Measurements from ENCODE around the gene TMSB4X. TPM values are rescaled to one million over a fixed set of nuclear protein-coding genes. Genes with fewer than 3 reads are reported as not detected.
A peak's percentile ranks its signal among the peaks of the same experiment; 100 is the strongest.
"Not testable (repeated sequence)": the region's sequence is repeated elsewhere in the genome, so short reads cannot be mapped to it uniquely, and the experiment has no call there.

TMSB4X gene
- total RNA-seq, 6 donors from 2014 or later: 2,646 to 6,090 (median 4,792) TPM

- ATAC-seq (ENCODE audit: low FRiP score in 2 of 2): no peak
These were observed 2.9 kb downstream of the TMSB4X start for GRCh38 chrX:12977761-12978204.

GRCh38 chrX:12978205-12979025 lies 3.5 kb downstream of the TMSB4X start:
- peak overlapping the region; percentile 95 to 98 (median 96) for H3K27ac ChIP-seq
- DNase-seq (peak in 1 of 2 donors; percentile 74), ATAC-seq (ENCODE audit: low FRiP score in 2 of 2) (peak; percentile 30 to 32)
- no peaks in the 10 kb centered on the region for H3K27me3 ChIP-seq
- 3 to 22% methylated on average over 12 to 14 of the region's 14 CpGs for WGBS, 2 donors
- H3K9me3 ChIP-seq: no peaks in the 10 kb centered on the region
- TF ChIP-seq POLR2AphosphoS5 (IDR thresholded peaks at IDR 0.05) (peak in 1 of 2 donors; percentile 27), POLR2A (IDR thresholded peaks at IDR 0.05) (peak in 1 of 4 donors; percentile 54), CTCF (IDR thresholded peaks at IDR 0.05) (no peak), EP300 (IDR thresholded peaks at IDR 0.05) (no peak)
- peaks cover 0 to 4% (median under 1%) of the 10 kb centered on the region in 4 donors for H3K4me1 ChIP-seq
- H3K36me3 ChIP-seq: peaks cover 0 to 15% (median 1%) of the 10 kb centered on the region in 4 donors
- H3K4me3 ChIP-seq: peak overlapping the region; percentile 46 to 78 (median 60)

More at GRCh38 chrX:12977761-12978204, 2.9 kb downstream of the TMSB4X start:
- no peak for DNase-seq
- Histone ChIP-seq H3K27ac (peak overlapping the region; percentile 95 to 98 (median 96)), H3K4me3 (peak overlapping the region; percentile 46 to 78 (median 60)), H3K27me3 (no peaks in the 10 kb centered on the region), H3K4me1 (peaks cover 0 to 4% (median 2%) of the 10 kb centered on the region in 4 donors), H3K36me3 (peaks cover 0 to 15% (median 1%) of the 10 kb centered on the region in 4 donors), H3K9me3 (no peaks in the 10 kb centered on the region)
- 3 to 42% methylated on average over 9 of the region's 9 CpGs for WGBS, 2 donors
- TF ChIP-seq EP300 (IDR thresholded peaks at IDR 0.05): no peak

- no peak for DNase-seq
- no peaks in the 10 kb centered on the region for H3K9me3 ChIP-seq
- no peaks in the 10 kb centered on the region for H3K27me3 ChIP-seq
- peaks cover 0 to 15% (median 1%) of the 10 kb centered on the region in 4 donors for H3K36me3 ChIP-seq
- 31 to 45% methylated on average over 4 of the region's 4 CpGs for WGBS, 2 donors
- peaks cover 0 to 4% (median 0%) of the 10 kb centered on the region in 4 donors for H3K4me1 ChIP-seq
- peak overlapping the region; percentile 95 to 98 (median 96) for H3K27ac ChIP-seq
- TF ChIP-seq CTCF (IDR thresholded peaks at IDR 0.05) (no peak), EP300 (IDR thresholded peaks at IDR 0.05) (no peak), POLR2AphosphoS5 (IDR thresholded peaks at IDR 0.05) (no peak), POLR2A (IDR thresholded peaks at IDR 0.05) (no peak)
- no peak overlapping the region for H3K4me3 ChIP-seq
- no peak for ATAC-seq (ENCODE audit: low FRiP score in 2 of 2)
These were observed 4.2 kb downstream of the TMSB4X start for GRCh38 chrX:12979026-12979607.

GRCh38 chrX:12979616-12980015 lies 4.7 kb downstream of the TMSB4X start:
- TF ChIP-seq POLR2AphosphoS5 (IDR thresholded peaks at IDR 0.05) (no peak), POLR2A (IDR thresholded peaks at IDR 0.05) (no peak), CTCF (IDR thresholded peaks at IDR 0.05) (no peak), EP300 (IDR thresholded peaks at IDR 0.05) (no peak)
- 37 to 38% methylated on average over 6 of the region's 6 CpGs for WGBS, 2 donors
- DNase-seq (no peak), ATAC-seq (ENCODE audit: low FRiP score in 2 of 2) (no peak)
- Histone ChIP-seq H3K27ac (peak overlapping the region; percentile 53 to 98 (median 96)), H3K27me3 (no peaks in the 10 kb centered on the region), H3K4me3 (no peak overlapping the region), H3K4me1 (peaks cover 0 to 9% (median 2%) of the 10 kb centered on the region in 4 donors), H3K9me3 (no peaks in the 10 kb centered on the region), H3K36me3 (peaks cover 0 to 15% (median 1%) of the 10 kb centered on the region in 4 donors)

GRCh38 chrX:12980039-12980438 lies 5.1 kb downstream of the TMSB4X start:
- not testable (repeated sequence) for H3K4me3 ChIP-seq; H3K9me3 ChIP-seq; DNase-seq; ATAC-seq (ENCODE audit: low FRiP score in 2 of 2); H3K27me3 ChIP-seq
- H3K27ac ChIP-seq: peak overlapping the region in 3 of 4 donors; percentile 53 to 98 (median 97)
- peaks cover 0 to 13% (median 5%) of the 10 kb centered on the region in 4 donors for H3K4me1 ChIP-seq
- H3K36me3 ChIP-seq: peaks cover 0 to 15% (median 1%) of the 10 kb centered on the region in 4 donors
- WGBS, 2 donors: 60 to 71% methylated on average over 9 of the region's 9 CpGs
